Measurements from ENCODE around the gene CRYBG1.
"Not testable (repeated sequence)": the region's sequence is repeated elsewhere in the genome, so short reads cannot be mapped to it uniquely, and the experiment has no call there.

Gene CRYBG1

GRCh38 chr6:106533054-106533453, 172.5 kb downstream of the CRYBG1 start:
- DNase-seq: no peak

GRCh38 chr6:106534004-106534403, 173.5 kb downstream of the CRYBG1 start:
- no peak for DNase-seq

GRCh38 chr6:106534564-106534982, 174.1 kb downstream of the CRYBG1 start:
- peak; percentile 62 to 74 for DNase-seq

GRCh38 chr6:106535012-106535411, 174.5 kb downstream of the CRYBG1 start:
- DNase-seq: no peak

GRCh38 chr6:106536357-106536756, 175.8 kb downstream of the CRYBG1 start:
- no peak for DNase-seq

- DNase-seq: no peak
These were observed 176.3 kb downstream of the CRYBG1 start for GRCh38 chr6:106536851-106537250.

- DNase-seq: no peak
These were observed 177.1 kb downstream of the CRYBG1 start for GRCh38 chr6:106537662-106538061.

GRCh38 chr6:106538145-106538544, 177.6 kb downstream of the CRYBG1 start:
- no peak for DNase-seq

- DNase-seq: no peak
These were observed 179.4 kb downstream of the CRYBG1 start for GRCh38 chr6:106539936-106540335.

- no peak for DNase-seq
These were observed 179.9 kb downstream of the CRYBG1 start for GRCh38 chr6:106540432-106540831.

GRCh38 chr6:106540907-106541306, 180.4 kb downstream of the CRYBG1 start:
- DNase-seq: no peak

- DNase-seq: no peak
These were observed 185.8 kb downstream of the CRYBG1 start for GRCh38 chr6:106546261-106546690.

GRCh38 chr6:106546691-106547414, 186.3 kb downstream of the CRYBG1 start:
- DNase-seq: no peak

GRCh38 chr6:106547601-106548453, 187.3 kb downstream of the CRYBG1 start:
- DNase-seq: peak; percentile 23 to 42

GRCh38 chr6:106548926-106549455, 188.5 kb downstream of the CRYBG1 start:
- DNase-seq: not testable (repeated sequence)

- DNase-seq: no peak
These were observed 189.0 kb downstream of the CRYBG1 start for GRCh38 chr6:106549521-106549920.

- no peak for DNase-seq
These were observed 190.6 kb downstream of the CRYBG1 start for GRCh38 chr6:106551155-106551554.

- peak; percentile 28 to 53 for DNase-seq
These were observed 192.9 kb downstream of the CRYBG1 start for GRCh38 chr6:106553440-106553839.

- DNase-seq: no peak
These were observed 195.2 kb downstream of the CRYBG1 start for GRCh38 chr6:106555767-106556166.

GRCh38 chr6:106556368-106556960, 195.9 kb downstream of the CRYBG1 start:
- DNase-seq: no peak

- DNase-seq: no peak
These were observed 197.3 kb downstream of the CRYBG1 start for GRCh38 chr6:106557837-106558236.

GRCh38 chr6:106558364-106558763, 197.8 kb downstream of the CRYBG1 start:
- no peak for DNase-seq

- DNase-seq: not testable (repeated sequence)
These were observed 199.1 kb downstream of the CRYBG1 start for GRCh38 chr6:106559659-106560058.

Measured in activated CD4-positive, alpha-beta T cell treated with anti-CD3 and anti-CD28 coated beads, Interleukin-2, amount 50 U/mL, for 48 hours (primary cell).